Measurements from ENCODE around the gene FLNB.

- TF ChIP-seq CTCF (IDR thresholded peaks at IDR 0.05; ENCODE audit: low read length) (no peak), EZH2 (IDR thresholded peaks at IDR 0.05; ENCODE audit: borderline replicate concordance, low read length) (no peak)
These were observed 166.9 kb downstream of the FLNB start for GRCh38 chr3:58175187-58175436.
